Amniotic epithelial cell (primary cell): ENCODE measurements around the gene FSTL5.

Source experiments
- DNase-seq: peaks from one replicate; pipeline ENCODE4 v3.0.0-alpha.2; 2010; ENCODE audit warnings: low read depth

Gene FSTL5

DNA sequence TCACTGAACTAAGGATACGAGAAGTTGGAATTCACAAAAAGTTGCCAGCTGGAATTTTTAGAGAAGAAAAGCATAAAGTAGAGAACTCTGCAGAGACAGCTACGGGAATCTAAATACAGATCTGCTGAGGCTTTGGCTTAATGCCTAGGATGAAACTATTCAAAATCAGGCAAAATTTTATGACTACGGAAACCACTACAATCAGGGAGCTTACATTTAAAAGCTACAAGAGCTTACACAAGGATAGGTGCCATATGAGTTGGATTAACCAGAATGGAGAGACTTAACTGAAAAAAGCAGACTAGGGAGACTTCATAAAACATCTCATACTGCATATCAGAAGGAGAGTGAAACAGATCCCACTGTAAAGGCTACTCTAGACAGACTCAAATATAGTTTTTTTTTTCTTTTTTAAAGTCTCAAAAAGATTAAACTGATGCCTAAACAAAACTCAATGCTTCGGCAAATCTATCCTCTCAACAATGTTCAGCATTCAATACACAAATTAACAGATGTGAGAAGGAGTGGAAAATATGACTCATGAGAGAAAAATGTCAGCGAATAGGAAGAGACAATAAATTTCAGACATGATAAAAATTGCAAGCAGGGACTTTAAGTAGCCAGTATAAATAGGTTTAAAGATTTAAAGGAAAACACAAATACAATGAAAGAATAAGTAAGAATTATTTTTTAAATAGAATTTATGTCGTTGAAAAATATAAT is 586.1 kb downstream of the FSTL5 start:
- peak; percentile 69 for DNase-seq

DNA sequence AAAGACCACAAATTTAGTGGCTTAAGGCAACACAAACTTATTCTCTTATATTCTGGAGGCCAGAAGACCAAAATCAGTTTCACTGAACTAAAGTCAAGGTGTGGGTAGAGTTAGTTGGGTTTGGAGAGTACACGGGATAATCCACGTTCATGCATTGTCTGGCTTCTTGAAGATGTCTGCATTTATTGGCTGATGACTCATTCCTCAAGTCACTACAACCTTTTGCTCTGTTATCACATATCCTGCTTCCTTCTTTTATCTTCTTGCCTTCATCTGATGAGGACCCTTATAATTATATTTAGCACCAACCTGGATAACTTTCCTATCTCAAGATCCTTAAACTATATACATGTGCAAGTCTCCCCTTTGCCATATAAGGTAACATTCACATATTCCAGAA is 590.0 kb downstream of the FSTL5 start:
- DNase-seq, result peak; percentile 21

DNA sequence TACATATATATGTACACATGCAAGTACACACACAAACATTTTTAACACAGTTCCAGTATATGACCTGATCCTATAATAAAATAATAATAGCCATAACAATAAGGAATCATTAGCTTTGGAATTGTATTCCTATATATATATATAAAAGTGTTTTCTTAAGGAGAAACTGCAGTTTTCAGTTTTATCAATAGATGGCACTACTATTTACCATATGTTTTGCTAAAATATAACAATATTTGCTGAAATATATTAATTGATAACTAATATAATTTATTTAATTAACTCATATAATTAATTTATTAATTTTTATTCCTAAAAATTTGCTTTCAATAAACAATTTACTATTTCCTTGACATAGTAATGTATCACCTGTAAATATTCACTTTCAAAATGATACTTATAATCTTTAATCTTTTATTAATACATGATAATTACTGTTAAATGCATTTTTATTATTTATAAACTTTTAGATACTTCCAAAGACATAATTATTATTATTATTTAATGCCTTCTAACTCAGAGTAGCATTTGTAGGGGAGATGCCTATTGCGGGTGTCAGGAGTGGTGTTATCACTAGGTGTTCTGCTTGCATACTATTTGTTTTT is 599.5 kb downstream of the FSTL5 start:
- DNase-seq, result peak; percentile 36

DNA sequence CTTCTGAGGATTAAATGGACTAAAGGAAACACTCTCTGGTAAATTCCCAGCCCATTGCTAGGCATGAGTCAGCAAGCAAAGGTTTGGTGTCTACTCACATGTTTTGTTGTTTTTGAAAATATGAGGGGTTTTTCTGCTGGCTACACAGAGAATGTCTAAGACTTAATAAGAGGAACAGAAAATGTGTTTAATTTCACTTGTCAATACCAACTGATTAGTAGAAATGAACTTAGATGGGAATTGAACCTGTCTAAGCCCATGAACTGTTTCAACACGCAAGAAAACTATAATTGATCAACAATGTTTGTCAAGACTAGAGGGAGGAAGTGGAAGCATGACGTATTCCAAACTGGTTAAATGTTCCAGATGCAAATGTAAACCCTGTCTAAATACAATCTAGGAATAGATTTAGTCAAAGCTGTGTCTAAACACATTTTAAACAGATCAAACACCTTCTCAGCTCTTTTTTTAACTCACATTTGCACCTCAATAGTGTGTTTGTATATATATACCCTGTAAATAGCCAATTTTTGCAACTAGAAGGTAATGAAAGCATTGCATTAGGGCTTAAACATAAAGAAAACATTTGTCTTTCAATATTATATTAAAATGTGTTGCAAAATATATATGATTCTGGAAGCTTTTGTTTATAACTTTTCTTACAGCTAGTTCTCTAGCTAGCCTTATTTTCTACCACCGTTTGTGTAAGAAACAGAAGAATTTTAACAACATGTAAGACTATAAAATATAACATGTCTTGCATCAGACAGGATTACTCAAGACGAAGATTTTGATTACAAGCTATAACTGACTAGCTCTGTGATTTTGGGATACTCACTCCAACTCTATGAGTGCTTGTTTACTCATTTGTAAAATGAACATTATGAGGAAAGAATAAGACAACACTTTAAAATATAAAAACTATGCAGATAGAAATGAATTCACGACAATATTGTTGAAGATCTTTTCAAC is 607.8 kb downstream of the FSTL5 start:
- DNase-seq, result peak; percentile 80

DNA sequence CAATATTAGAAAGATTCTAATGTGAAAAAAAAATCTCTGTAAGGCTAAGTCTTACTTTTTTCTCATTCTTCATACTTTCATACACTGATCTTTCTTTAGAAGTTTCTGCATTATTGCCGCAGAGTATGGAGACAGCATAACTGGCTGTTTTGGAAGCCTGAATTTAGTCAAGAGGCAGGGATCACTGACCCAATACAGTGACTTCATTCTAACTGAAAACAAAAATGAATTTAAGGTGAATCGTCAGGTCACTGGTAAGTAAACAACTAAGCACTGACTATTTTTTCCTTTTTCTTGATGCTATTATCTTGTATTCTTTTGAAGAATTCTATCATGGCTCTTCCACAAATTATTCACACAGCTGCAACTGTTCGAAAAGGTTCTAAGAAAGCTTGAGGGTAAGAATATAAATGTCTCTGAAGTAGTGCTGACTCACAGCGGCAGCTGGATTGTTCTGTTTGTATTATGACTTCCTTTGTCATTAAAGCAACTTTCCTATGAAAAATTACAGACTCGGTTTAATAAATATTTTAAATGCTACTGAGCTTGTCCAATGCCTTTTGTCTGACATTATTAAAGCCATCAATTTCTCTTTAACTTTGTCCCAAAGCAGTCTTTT is 609.3 kb downstream of the FSTL5 start:
- DNase-seq, result peak; percentile 61

DNA sequence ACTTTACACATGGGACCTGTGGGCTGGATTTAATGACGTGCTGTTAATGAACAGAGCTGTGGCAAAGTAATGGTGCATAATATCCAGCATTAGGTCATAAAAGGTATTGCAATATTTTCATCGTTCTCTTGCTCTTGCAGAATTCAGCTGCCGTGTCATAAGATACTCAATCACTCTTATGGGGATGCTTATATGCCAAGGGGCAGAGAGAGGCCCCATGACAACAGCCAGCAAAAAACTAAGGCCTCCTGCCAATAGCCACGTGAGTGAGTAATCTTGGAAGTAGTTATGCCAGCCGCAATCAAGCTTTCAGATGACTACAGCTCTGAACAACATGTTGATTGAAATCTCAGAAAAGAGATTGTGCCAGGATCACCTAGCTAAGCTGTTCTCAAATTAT is 616.9 kb downstream of the FSTL5 start:
- DNase-seq, result peak; percentile 67

DNA sequence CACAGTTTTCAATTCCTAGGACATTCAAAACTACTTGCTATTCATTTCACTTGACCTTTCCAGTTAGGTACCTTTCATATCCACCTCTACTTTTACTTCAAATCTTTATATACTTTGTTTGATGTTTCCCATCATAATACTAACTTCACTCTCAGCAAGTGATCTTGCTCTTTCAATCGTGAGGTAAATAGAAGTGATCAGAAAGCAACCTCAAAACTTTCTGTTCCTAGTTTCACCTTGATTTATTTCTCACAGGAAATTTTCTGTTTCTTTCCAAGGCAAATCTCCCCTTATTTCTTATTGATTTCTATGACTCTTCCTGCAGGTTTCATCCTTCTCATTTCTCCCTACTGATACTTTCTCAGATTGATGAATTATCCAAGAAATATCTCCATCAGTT is 623.5 kb downstream of the FSTL5 start:
- no peak for DNase-seq

DNA sequence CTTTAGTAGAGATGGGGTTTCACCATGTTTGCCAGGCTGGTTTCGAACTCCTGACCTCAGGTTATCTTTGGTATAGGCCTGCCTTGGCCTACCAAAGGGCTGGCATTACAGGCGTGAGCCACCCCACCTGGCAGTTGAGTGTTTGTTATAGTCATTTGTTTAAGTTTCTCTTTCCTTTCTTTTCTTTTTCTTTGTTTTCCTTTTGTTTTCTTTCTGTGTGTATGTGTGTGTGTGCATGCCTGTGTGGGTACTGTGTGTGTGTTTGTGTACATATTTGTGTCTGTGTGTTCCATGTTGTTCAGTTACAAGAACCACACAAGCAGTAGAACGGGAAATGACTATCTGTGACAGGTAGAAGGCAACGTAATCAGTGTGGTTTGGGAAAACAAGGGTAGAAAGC is 624.9 kb downstream of the FSTL5 start:
- DNase-seq, result no peak

DNA sequence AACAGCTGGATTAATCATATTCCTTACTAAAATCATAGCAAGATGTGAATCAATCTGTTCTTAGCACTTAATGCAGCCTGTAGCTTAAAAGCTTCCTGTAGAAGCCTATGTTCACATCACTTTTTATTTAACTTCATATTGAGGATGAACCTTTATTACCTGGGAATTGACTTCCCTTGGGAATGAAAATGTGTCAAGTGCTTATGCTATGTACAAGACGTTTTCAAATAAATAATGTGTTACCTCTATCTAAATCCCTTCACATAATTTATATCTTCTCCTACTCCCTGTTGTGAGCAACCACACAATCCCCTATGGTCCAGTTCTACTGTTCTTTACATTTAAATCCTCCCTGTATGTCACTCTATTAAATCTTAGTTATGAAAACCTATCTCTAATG is 633.1 kb downstream of the FSTL5 start:
- DNase-seq, result no peak

DNA sequence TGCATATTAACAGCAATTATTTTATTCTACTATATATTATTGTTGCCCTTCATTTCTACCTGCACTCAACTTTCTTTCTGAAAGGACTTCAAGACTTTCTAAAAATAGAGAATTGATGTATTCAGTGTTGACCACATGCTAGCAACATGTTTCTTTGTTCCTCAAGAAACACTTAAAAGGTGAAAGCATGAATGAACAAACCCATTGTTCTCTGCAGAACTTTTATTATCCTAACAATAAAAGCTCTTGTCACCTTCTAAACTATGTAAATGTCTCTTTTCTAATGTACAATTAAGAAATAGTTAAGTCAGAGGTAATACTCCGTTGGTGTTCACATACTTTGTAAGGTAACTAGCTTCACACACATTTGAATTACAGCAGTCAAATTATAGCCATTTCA is 638.7 kb downstream of the FSTL5 start:
- no peak for DNase-seq

DNA sequence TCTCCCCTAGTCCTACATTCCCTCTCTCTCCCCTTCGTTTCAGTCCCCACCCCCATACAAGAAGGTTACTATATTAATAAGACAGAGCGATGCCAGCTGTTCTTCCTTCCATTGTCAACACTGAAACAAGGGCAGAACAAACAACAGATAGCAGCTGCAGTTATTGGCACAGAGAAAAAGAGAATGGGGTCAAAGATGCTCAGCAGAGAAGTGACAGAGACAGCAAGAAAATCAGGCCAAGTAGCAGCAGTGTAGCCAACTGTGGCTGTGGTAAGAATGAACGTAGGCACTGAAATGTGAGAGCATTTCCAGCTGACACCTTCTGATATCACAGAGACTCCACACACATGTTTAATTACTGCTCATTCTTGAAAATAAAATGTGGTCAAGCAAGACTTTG is 641.8 kb downstream of the FSTL5 start:
- no peak for DNase-seq

DNA sequence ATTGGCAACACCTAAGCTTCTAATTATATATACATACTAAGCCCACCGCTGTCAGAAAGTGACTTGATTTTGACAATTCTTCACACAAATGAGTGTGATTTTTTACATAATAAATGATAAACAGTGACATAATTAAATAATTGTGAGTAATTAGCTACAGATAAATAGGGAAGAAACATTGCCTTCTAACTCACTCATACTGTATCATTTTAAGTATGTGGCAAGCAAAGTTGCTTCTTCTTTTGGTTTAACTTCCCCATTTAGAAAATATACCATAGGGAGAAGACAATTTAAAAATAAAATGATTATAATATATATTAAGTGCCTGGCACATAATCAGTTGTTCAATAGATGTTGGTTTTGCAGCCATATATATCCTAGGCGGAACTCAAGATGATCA is 644.2 kb downstream of the FSTL5 start:
- no peak for DNase-seq

DNA sequence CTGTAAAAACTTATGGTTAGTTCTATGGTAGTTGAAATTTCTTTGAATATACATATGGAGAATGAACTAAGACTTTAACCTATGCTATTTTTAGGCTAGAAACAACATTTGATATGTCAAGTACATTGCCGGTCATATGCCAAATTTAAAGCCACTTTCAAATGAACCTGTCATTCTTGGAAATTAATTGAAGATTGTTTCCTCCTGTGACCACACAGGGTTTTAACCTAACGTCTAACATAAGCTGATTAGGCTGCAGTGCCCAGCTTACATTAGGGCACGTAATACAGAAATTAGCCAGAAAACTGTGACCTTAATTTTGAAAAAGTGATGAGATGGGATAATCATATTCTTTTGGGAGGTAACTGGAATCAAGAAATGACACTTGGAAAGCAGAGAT is 645.9 kb downstream of the FSTL5 start:
- no peak for DNase-seq

DNA sequence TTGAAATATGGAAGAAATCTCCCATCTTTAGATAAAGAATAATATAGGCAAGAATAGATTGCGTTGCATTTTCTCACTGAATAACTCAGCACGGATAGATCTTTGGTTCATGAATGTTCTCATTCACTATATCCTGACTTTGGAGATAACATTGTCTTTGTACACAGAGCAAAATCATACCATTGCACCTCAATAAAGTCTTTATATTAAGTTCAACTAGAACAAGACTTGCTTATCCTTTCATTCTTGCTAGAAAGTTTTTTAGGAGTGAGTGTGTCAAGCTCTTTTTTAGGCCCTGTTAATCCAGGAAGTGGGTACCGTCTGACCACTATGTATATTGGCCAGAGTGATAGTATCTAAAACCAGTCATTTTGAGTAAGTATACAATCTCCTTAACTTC is 658.7 kb downstream of the FSTL5 start:
- no peak for DNase-seq

DNA sequence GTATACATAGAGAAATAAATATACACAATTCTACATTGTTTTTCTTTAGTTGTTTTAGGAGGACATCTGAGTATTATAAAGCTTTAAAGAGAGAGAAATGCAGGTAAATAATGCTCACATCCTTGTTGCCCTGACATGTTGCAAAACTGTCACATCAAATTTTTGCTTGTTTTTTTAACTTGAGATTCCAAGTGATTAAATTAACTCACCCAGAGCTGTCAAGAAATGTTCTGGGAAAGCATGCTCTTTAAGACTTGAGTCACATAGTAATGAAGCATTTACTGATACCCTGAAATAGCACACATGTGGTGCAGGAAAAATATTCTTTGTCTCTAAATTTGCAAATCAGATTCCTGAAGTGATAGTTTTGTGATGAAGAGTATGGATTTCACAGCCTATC is 665.6 kb downstream of the FSTL5 start:
- DNase-seq, result no peak

DNA sequence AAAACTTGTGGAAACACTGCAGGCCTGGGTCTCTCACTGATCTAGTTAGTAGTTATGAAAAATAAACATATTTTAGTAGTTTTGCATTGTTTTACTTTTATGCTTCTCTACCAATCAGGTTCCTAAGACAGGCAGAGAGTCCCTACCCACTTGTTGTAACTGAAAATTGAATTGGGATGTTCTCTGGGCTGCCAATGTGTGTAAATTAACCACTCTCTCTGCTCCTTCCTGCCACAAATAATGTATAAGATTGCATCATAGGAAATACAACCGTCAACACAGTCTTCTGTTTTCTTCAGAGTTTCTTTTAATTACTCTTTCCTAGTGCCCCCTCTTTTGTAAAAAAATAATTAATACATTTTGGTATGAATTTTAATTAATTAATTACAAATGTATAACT is 677.3 kb downstream of the FSTL5 start:
- no peak for DNase-seq

DNA sequence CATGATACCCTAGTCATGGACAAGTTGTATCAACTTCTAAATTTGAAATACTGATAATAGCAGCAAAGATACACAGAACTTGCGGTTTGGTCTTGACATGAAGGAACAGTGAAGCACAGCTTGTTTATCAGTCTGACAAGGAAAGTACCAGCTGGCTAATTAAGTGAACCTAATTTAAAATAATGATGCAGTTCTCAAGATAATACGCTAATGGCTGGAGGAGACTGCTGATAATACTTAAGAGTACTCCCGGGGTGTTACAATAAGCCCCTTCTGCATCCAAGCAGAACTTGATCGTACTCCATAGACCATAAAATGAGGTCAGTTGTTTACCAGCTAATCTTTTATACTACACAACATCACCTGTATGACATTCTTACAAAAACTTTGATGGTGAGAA is 697.5 kb downstream of the FSTL5 start:
- no peak for DNase-seq

DNA sequence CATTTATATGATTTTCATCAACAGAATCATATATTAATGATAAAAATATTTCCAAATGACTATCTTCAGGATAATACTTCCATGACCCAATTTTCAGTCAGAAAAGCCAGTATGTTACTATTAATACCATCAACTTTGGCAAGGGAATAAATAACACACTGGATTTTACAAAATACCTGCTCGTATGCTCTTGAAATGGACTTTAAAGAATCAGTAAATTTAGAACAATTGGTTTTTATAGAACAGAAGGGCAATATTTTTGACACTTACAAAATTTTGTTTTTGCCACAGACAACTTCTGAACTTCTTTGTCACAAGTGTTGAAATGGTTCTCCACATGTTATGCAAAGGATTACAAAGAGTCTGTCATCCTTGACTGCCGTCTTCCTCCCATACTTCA is 700.4 kb downstream of the FSTL5 start:
- no peak for DNase-seq

DNA sequence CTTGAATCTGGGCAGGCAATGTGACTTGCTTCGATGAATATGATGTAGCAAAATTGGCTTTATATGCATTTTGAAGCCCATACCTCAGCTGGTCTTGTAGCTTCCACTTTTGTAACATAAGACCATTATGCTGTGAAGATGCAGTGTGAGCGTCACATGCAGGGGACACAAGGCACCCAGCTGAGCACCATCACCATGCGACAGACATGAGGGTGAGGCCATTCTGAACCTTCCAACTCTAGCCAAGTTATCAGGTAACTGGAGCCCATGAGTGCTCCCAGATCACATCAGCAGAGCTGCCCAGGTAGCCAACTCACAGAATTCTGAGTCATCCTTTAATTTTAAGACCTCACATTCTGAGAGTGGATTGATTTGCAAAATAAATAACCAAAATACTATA is 705.9 kb downstream of the FSTL5 start:
- DNase-seq, result no peak

DNA sequence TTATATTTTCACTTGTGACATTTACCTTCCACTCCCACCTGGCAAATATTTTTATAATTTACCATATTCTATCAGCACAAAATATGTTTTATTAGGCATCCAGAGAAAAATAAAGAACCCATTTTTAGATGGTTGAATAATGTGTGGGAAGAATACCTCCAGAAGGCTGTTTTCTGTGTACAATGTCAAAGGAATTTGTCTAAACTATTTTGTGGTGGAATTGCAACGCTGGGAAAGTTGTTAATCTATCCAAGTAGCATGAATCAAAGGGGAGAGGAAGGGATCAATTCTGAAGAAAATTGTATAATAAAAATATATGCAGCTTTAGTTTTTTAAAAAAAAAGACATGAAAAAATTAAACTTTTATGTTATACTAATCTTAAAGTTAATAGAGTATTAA is 706.5 kb downstream of the FSTL5 start:
- peak; percentile 18 for DNase-seq

DNA sequence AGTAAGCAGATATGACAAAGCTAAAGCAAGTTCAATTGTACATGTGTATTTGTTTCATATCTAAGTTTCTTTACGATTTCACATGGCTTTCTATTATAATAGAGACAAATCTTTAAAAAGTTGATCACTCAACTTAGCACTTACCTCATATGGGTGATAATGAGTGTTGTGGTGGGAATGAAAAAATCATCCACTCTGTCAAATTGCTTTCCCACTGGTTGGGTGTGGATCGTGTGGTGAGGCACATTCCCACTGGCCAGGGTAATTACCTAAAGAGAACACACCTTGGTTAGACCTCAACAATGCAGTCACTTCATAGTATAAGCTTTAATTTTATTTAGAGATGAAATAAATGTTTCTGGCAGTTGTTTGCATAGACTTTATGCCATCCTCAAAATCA is 708.9 kb downstream of the FSTL5 start:
- no peak for DNase-seq

DNA sequence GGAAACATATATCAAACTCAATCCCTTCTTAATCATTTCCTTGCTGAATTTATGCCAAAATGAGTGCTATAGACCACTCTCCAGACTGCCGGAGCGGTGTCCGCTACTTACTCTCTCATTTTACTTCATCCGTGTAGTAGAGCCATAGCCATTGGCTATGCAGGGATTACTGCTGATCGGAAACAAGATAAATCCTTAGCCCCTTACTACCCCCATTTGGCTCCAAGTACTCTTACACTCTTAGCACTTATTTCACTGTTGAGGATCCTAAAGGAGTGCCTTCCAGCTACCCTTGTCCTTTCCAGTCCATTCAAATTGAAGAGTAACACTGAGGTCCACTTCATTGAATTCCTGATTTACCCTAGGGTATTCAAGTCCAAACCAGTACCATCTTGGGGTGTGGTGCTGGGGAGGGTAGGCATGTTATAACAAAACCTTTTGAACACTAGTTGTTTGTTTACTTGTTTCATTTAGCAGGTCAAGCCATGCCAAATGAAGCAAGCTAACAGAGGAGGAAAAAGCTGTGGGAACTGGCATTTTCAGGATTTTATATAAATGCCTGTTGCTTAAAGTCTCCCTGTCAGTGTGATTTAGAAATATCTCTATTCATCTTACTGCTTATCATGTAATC is 715.1 kb downstream of the FSTL5 start:
- DNase-seq, result peak; percentile 7
